Thymus (tissue), 11 donors: ENCODE data around the gene COL23A1. TPM values are rescaled to one million over a fixed set of nuclear protein-coding genes. Genes with fewer than 3 reads are reported as not detected.

Experiments
- DNase-seq, 9 donors: peaks; one replicate each; pipeline ENCODE4 v3.0.0-alpha.2; 2013; ENCODE audit warnings: low spot score in 9 of 9, low read depth in 6 of 9, missing footprints in 1 of 9
- H3K27ac ChIP-seq, 2 donors: one replicate each; pipeline ENCODE4 v1.5.1; 2013; ENCODE audit warnings: control low read depth in 1 of 2, low read depth in 1 of 2, low read length in 1 of 2, mild to moderate bottlenecking in 1 of 2, moderate library complexity in 1 of 2
- H3K27me3 ChIP-seq, 2 donors: one replicate each; pipeline ENCODE4 v1.5.1; 2013; ENCODE audit warnings: low read length in 1 of 2; ENCODE audit not compliant: control insufficient read depth in 2 of 2, insufficient read depth in 1 of 2
- H3K36me3 ChIP-seq, 2 donors: one replicate each; pipeline ENCODE4 v1.5.1; 2013; ENCODE audit warnings: low read length in 1 of 2, mild to moderate bottlenecking in 1 of 2, moderate library complexity in 1 of 2; ENCODE audit not compliant: control insufficient read depth in 2 of 2, insufficient read depth in 2 of 2
- H3K4me1 ChIP-seq, 2 donors: one replicate each; pipeline ENCODE4 v1.5.1; 2013; ENCODE audit warnings: low read length in 2 of 2; ENCODE audit not compliant: control insufficient read depth in 2 of 2, insufficient read depth in 2 of 2
- H3K4me3 ChIP-seq, 2 donors: one replicate each; pipeline ENCODE4 v1.5.1; 2013; ENCODE audit warnings: low read length in 2 of 2, control low read depth in 1 of 2, mild to moderate bottlenecking in 1 of 2
- H3K9me3 ChIP-seq, 2 donors: one replicate each; pipeline ENCODE4 v1.5.1; 2013; ENCODE audit warnings: low read length in 1 of 2, mild to moderate bottlenecking in 1 of 2; ENCODE audit not compliant: control insufficient read depth in 2 of 2, insufficient read depth in 1 of 2
- WGBS: extraction: QIAGEN DNeasy Blood & Tissue Kit; methylation state at CpG from one replicate; pipeline ENCODE4 v1.1.7; 2013; 5-methylcytosine and 5-hydroxymethylcytosine counted together
- polyA plus RNA-seq: library from polyadenylated mRNA; stranded (reverse); fragments of 200-250 nt; gene quantifications from one replicate; pipeline ENCODE4 v1.2.3, GENCODE V29; 2013
- total RNA-seq: library from RNA; stranded (reverse); fragments of 120-200 nt; gene quantifications from one replicate; pipeline ENCODE4 v1.2.4, GENCODE V29; 2013
- donor health status: healthy.

COL23A1 gene
- total and polyA plus RNA-seq, 2 donors: 1.5 to 2.6 TPM

GRCh38 chr5:178431063-178431781 lies 159.0 kb downstream of the COL23A1 start:
- Histone ChIP-seq H3K36me3 (peaks cover 29 to 40% of the 10 kb centered on the region in 2 donors), H3K27ac (no peak overlapping the region), H3K27me3 (no peaks in the 10 kb centered on the region), H3K9me3 (no peaks in the 10 kb centered on the region), H3K4me3 (no peak overlapping the region), H3K4me1 (peaks cover 19 to 50% of the 10 kb centered on the region in 2 donors)
- DNase-seq: no peak
- 97% methylated on average over 16 of the region's 16 CpGs for WGBS

GRCh38 chr5:178430186-178431062 lies 159.8 kb downstream of the COL23A1 start:
- Histone ChIP-seq H3K4me3 (no peak overlapping the region), H3K36me3 (peaks cover 35 to 45% of the 10 kb centered on the region in 2 donors), H3K27ac (no peak overlapping the region), H3K27me3 (no peaks in the 10 kb centered on the region), H3K9me3 (no peaks in the 10 kb centered on the region), H3K4me1 (peaks cover 11 to 42% of the 10 kb centered on the region in 2 donors)
- 95% methylated on average over 16 of the region's 16 CpGs for WGBS
- no peak for DNase-seq

DNA sequence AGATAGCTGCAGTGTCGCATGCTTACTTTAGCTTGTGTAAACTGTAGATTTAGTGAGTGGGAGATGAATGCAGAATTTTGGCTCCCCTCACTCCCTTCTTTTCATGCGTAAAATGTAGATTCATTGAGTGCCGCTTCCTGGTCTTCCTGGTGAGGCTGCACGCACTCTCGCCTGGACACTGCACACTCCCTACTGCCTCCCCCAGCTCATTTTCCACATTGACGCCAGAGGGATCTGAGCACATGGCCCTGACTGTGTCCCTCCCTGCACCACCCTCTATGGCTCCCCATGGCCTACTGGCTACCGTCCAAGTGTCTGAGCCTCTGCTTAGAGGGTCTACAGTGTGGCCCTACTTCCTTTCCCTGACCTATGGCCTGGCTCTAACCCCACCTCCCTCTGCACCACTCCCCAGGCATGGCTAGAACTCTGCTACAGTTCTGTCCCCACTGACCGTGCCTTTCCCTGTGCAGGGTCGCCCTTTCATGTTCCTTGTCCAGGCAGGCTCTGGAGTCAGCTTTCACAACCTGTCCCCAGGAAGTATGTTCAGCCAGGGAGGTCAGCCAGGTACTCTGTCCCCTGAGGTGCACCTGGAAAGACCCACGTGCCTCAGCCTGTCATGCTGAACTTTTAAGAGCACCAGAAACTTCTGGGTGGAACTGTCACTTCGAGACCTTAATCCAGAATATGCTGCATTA lies 160.6 kb downstream of the COL23A1 start:
- no peak overlapping the region for H3K4me3 ChIP-seq
- WGBS: 97% methylated on average over 11 of the region's 11 CpGs
- no peaks in the 10 kb centered on the region for H3K27me3 ChIP-seq
- H3K4me1 ChIP-seq: peaks cover 3 to 34% of the 10 kb centered on the region in 2 donors
- H3K9me3 ChIP-seq: no peaks in the 10 kb centered on the region
- no peak for DNase-seq
- no peak overlapping the region for H3K27ac ChIP-seq
- H3K36me3 ChIP-seq: peaks cover 33 to 44% of the 10 kb centered on the region in 2 donors

- peaks cover 0 to 28% of the 10 kb centered on the region in 2 donors for H3K4me1 ChIP-seq
- H3K27me3 ChIP-seq: no peaks in the 10 kb centered on the region
- DNase-seq: no peak
- H3K36me3 ChIP-seq: peaks cover 29 to 39% of the 10 kb centered on the region in 2 donors
- H3K9me3 ChIP-seq: no peaks in the 10 kb centered on the region
- H3K27ac ChIP-seq: no peak overlapping the region
- H3K4me3 ChIP-seq: no peak overlapping the region
- 93% methylated on average over 10 of the region's 10 CpGs for WGBS
Observed at GRCh38 chr5:178429156-178429468, 161.1 kb downstream of the COL23A1 start.

DNA sequence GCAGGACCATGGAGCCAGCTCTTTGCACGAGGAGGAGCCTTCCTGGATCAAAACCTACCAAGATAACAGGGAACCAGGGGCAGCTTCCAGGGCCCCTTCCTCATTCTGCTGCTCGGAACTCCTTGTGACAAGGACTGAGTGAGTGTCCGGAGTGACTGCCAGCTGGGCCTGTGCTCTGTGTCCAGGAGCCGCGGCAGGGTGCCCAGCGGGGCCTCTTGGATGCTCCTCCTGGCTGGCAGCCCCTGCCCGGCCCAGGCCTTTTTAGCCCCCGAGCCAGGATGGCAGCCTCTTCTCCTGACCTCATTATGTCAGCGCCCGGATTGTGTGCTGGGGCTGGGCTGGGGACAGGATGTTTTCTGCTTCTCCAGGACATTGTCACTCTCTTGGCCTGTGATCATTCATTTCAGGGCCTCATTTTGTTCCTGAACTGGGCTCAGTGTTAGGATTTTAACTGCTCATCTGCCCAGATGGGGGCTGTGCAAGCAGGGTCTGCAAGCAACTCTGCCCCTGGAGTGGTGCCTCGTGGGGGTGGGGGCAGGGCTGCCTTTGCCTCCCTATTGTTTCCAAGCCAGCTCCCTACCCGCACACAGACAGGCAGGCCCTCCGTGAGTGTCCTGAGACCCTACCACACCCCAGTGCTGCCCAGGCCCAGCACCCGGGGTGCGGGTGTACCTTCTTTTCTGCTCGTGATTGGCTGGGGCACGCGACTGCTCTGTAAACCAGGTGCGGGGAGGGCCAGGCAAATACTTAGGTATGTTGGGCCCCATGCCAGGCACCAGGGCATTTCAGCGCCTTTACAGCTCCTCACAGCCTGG lies 161.6 kb downstream of the COL23A1 start:
- H3K36me3 ChIP-seq: peaks cover 27 to 37% of the 10 kb centered on the region in 2 donors
- no peaks in the 10 kb centered on the region for H3K27me3 ChIP-seq
- H3K9me3 ChIP-seq: no peaks in the 10 kb centered on the region
- H3K27ac ChIP-seq: no peak overlapping the region
- H3K4me1 ChIP-seq: peaks cover 0 to 24% of the 10 kb centered on the region in 2 donors
- no peak for DNase-seq
- no peak overlapping the region for H3K4me3 ChIP-seq
- 97% methylated on average over 20 of the region's 20 CpGs for WGBS

- Histone ChIP-seq H3K9me3 (no peaks in the 10 kb centered on the region), H3K27ac (no peak overlapping the region), H3K4me1 (peaks cover 0 to 17% of the 10 kb centered on the region in 2 donors), H3K4me3 (no peak overlapping the region), H3K36me3 (peaks cover 27 to 36% of the 10 kb centered on the region in 2 donors), H3K27me3 (no peaks in the 10 kb centered on the region)
- DNase-seq: no peak
- 97% methylated on average over 4 of the region's 4 CpGs for WGBS
Observed at GRCh38 chr5:178427576-178428197, 162.5 kb downstream of the COL23A1 start.

- no peak overlapping the region for H3K4me3 ChIP-seq
- no peak for DNase-seq
- peaks cover 0 to 12% of the 10 kb centered on the region in 2 donors for H3K4me1 ChIP-seq
- H3K27ac ChIP-seq: no peak overlapping the region
- no peaks in the 10 kb centered on the region for H3K9me3 ChIP-seq
- no peaks in the 10 kb centered on the region for H3K27me3 ChIP-seq
- WGBS: 94% methylated on average over 26 of the region's 26 CpGs
- peaks cover 26 to 30% of the 10 kb centered on the region in 2 donors for H3K36me3 ChIP-seq
Observed at GRCh38 chr5:178426326-178427130, 163.7 kb downstream of the COL23A1 start.
